Neural cell (in vitro differentiated cells): ENCODE measurements around the gene DPM2. TPM values are rescaled to one million over a fixed set of nuclear protein-coding genes. Genes with fewer than 3 reads are reported as not detected.
A peak's percentile ranks its signal among the peaks of the same experiment; 100 is the strongest.

Source experiments
- H2AFZ ChIP-seq: fragments of 200-600, 300-800 bp; sonication (generic), shearing (Covaris generic); 2 replicates; pipeline ENCODE4 v1.6.0; 2014; ENCODE audit warnings: low read depth, mild to moderate bottlenecking, antibody characterized with exemption, low read length, moderate library complexity
- H3F3A ChIP-seq: fragments of 200-600 bp; shearing (Covaris generic); 2 replicates; pipeline ENCODE4 v1.6.1; 2016; ENCODE audit warnings: mild to moderate bottlenecking, moderate library complexity, mixed read lengths, antibody characterized with exemption, low read length; ENCODE audit not compliant: insufficient read depth, poor library complexity, severe bottlenecking
- H3K27ac ChIP-seq: fragments of 200-600, 300-800 bp; sonication (generic), shearing (Covaris generic); 2 replicates; pipeline ENCODE4 v1.5.1; 2014; ENCODE audit warnings: mild to moderate bottlenecking, low read length, moderate library complexity
- H3K27me3 ChIP-seq: fragments of 300-800, 200-600 bp; sonication (generic), shearing (Covaris generic); 2 replicates; pipeline ENCODE4 v1.6.0; 2014; ENCODE audit warnings: mild to moderate bottlenecking, low read depth, low read length, moderate library complexity; ENCODE audit not compliant: insufficient read depth
- H3K36me3 ChIP-seq: fragments of 300-800, 200-600 bp; sonication (generic), shearing (Covaris generic); 2 replicates; pipeline ENCODE4 v1.5.1; 2014; ENCODE audit warnings: mild to moderate bottlenecking, antibody characterized with exemption, low read length, moderate library complexity; ENCODE audit not compliant: insufficient read depth
- H3K4me2 ChIP-seq: fragments of 300-800, 200-600 bp; sonication (generic), shearing (Covaris generic); 2 replicates; pipeline ENCODE4 v1.6.0; 2014; ENCODE audit warnings: mild to moderate bottlenecking, low read length
- H3K4me3 ChIP-seq: fragments of 300-800, 200-600 bp; sonication (generic), shearing (Covaris generic); 2 replicates; pipeline ENCODE4 v1.5.1; 2014; ENCODE audit warnings: mild to moderate bottlenecking, low read length, moderate library complexity
- H3K79me2 ChIP-seq: fragments of 200-600 bp; shearing (Covaris generic); replicated peaks from 2 replicates; pipeline ENCODE4 v1.6.0; 2014; ENCODE audit warnings: mild to moderate bottlenecking, low read length, moderate library complexity; ENCODE audit not compliant: insufficient read depth
- H3K9ac ChIP-seq: fragments of 300-800, 200-600 bp; sonication (generic), shearing (Covaris generic); 2 replicates; pipeline ENCODE4 v1.6.1; 2016; ENCODE audit warnings: mild to moderate bottlenecking, low read length, mixed read lengths
- H3K9me2 ChIP-seq: fragments of 200-600 bp; shearing (Covaris generic); 2 replicates; pipeline ENCODE4 v1.6.1; 2016; ENCODE audit warnings: mild to moderate bottlenecking, low read length, mixed read lengths; ENCODE audit not compliant: insufficient read depth
- H3K9me3 ChIP-seq: fragments of 200-600, 300-800 bp; sonication (generic), shearing (Covaris generic); 2 replicates; pipeline ENCODE4 v1.6.1; 2016; ENCODE audit warnings: mild to moderate bottlenecking, mixed run types, low read length, moderate library complexity, mixed read lengths
- H4K20me1 ChIP-seq: fragments of 200-600 bp; shearing (Covaris generic); 2 replicates; pipeline ENCODE4 v1.6.1; 2016; ENCODE audit warnings: mild to moderate bottlenecking, mixed run types; ENCODE audit not compliant: insufficient read depth
- CTCF ChIP-seq: fragments of 450-650 bp; IDR thresholded peaks from 2 replicates; pipeline ENCODE4 v1.5.1; 2014; ENCODE audit warnings: antibody characterized with exemption, mild to moderate bottlenecking, moderate library complexity; ENCODE audit not compliant: poor library complexity, severe bottlenecking
- EP300 ChIP-seq: fragments of 450-650 bp; conservative IDR thresholded peaks from 2 replicates; pipeline ENCODE4 v1.6.1; 2014; ENCODE audit warnings: antibody characterized with exemption, mild to moderate bottlenecking, moderate library complexity; ENCODE audit not compliant: poor library complexity, severe bottlenecking
- EZH2 ChIP-seq: fragments of 200-600, 300-800 bp; shearing (Covaris generic), sonication (generic); IDR thresholded peaks from 2 replicates; pipeline ENCODE4 v1.6.1; 2014; ENCODE audit warnings: antibody characterized with exemption, low read length, borderline replicate concordance, mild to moderate bottlenecking; ENCODE audit not compliant: insufficient read depth, poor library complexity, severe bottlenecking
- MXI1 ChIP-seq: fragments of 450-650 bp; conservative IDR thresholded peaks from 2 replicates; pipeline ENCODE4 v1.6.1; 2014; ENCODE audit warnings: antibody characterized with exemption, mild to moderate bottlenecking; ENCODE audit not compliant: poor library complexity, severe bottlenecking
- POLR2AphosphoS5 ChIP-seq: IDR thresholded peaks from 2 replicates; pipeline ENCODE4 v1.6.1; 2012
- RAD21 ChIP-seq: fragments of 450-650 bp; conservative IDR thresholded peaks from 2 replicates; pipeline ENCODE4 v1.6.1; 2014; ENCODE audit warnings: antibody characterized with exemption, mild to moderate bottlenecking, moderate library complexity
- REST ChIP-seq: IDR thresholded peaks from 2 replicates; pipeline ENCODE4 v1.6.1; 2012; ENCODE audit warnings: borderline replicate concordance
- SMC3 ChIP-seq: fragments of 450-650 bp; conservative IDR thresholded peaks from 2 replicates; pipeline ENCODE4 v1.6.1; 2014; ENCODE audit warnings: antibody characterized with exemption, mild to moderate bottlenecking, moderate library complexity; ENCODE audit not compliant: poor library complexity
- TAF1 ChIP-seq: IDR thresholded peaks from 2 replicates; pipeline ENCODE4 v1.6.1; 2012; ENCODE audit warnings: low read depth
- polyA plus RNA-seq: library from polyadenylated mRNA; depleted of rRNA; stranded (reverse); fragments of >200 nt; gene quantifications from 2 replicates; pipeline ENCODE4 v1.2.3, GENCODE V29; 2014

DPM2 gene
- polyA plus RNA-seq, 1 donor from 2014 or later: 30.5 TPM

- Histone ChIP-seq H3K9me2 (no peaks in the 10 kb centered on the region), H3K4me3 (no peak overlapping the region), H3K9me3 (no peaks in the 10 kb centered on the region), H4K20me1 (no peaks in the 10 kb centered on the region), H3K9ac (no peak overlapping the region), H3K4me2 (no peak overlapping the region), H2AFZ (no peak overlapping the region), H3K79me2 (no peaks in the 10 kb centered on the region), H3K27ac (no peak overlapping the region), H3F3A (no peaks in the 10 kb centered on the region), H3K36me3 (no peaks in the 10 kb centered on the region), H3K27me3 (peaks cover 50% of the 10 kb centered on the region)
- TF ChIP-seq EP300 (no peak), CTCF (no peak), EZH2 (no peak), RAD21 (no peak), TAF1 (no peak), MXI1 (no peak), REST (no peak), POLR2AphosphoS5 (no peak), SMC3 (no peak)
Observed at GRCh38 chr9:127928676-127929624, 8.7 kb downstream of the DPM2 start.

- Histone ChIP-seq H3F3A (no peaks in the 10 kb centered on the region), H2AFZ (no peak overlapping the region), H3K9me3 (no peaks in the 10 kb centered on the region), H3K27ac (no peak overlapping the region), H3K36me3 (no peaks in the 10 kb centered on the region), H3K9ac (no peak overlapping the region), H3K27me3 (peaks cover 50% of the 10 kb centered on the region), H3K79me2 (no peaks in the 10 kb centered on the region), H3K4me2 (no peak overlapping the region), H3K9me2 (no peaks in the 10 kb centered on the region), H3K4me3 (no peak overlapping the region), H4K20me1 (no peaks in the 10 kb centered on the region)
- no peak for TF ChIP-seq POLR2AphosphoS5
- peak; percentile 42 for TF ChIP-seq EZH2
Observed at GRCh38 chr9:127927988-127928675, 9.5 kb downstream of the DPM2 start.
